Measurements from ENCODE around the gene RGS9.

RGS9 gene

DNA sequence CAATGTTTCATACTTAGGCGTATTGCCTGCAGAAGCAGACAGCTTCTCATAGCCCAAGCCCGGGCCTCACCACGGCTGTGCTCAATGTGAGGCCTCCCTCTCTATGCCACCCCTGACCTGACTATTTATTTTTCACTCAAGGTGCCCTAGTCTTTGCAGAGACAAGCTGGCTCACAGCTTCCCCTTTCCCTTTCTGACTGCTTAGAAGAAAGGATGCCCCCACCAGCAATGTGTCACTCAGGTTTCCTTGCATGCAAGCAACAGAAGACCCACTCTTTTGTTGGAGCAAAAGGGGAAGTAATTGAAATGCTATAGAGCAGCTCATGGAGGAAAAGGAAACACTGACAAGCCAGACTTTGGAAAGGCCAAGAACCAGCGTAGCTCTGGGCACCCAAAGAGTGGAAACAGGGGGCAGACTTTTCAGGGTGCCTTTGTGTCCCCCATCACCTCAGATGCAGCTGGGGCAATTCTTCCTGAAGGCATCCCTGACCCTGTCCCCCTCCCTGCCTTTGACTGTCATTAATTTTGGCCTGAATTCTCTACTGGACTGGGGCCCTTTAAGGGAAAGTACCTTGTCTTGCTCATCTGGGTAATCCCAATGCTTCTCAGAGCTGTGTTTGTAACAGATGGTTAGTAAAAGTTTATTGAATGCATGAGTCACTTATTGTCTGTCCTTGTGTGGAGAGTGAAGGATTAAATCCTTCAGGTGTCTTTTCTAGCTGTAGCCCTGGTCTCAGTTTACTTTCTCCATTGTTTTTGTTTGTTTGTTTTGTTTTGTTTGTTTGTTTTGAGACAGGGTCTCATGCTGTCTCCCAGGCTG lies 17.8 kb downstream of the RGS9 start:
- DNase-seq (ENCODE audit: extremely low spot score, insufficient read length, low read depth) (peak; percentile 54), FAIRE-seq (peak; percentile 79)

DNA sequence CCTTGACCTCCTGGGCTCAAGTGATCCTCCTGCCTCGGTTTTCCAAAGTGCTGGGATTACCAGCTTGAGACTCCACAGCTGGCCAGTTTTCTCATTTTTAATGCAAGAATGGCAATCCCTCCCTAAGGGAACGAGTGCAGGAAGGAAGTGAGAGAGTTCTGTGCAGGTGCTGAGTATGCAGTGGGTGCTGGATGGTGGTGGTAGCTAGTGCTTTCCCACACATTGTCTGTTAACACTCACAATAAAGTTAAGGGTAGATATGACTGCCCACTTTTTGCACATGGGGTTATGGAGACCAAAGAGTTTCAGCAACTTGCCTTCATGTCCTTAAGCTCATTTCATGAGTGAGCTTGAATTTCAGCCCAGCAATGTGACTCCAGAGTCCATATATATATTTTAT lies 18.5 kb downstream of the RGS9 start:
- DNase-seq (ENCODE audit: extremely low spot score, insufficient read length, low read depth) (no peak), FAIRE-seq (no peak)

DNA sequence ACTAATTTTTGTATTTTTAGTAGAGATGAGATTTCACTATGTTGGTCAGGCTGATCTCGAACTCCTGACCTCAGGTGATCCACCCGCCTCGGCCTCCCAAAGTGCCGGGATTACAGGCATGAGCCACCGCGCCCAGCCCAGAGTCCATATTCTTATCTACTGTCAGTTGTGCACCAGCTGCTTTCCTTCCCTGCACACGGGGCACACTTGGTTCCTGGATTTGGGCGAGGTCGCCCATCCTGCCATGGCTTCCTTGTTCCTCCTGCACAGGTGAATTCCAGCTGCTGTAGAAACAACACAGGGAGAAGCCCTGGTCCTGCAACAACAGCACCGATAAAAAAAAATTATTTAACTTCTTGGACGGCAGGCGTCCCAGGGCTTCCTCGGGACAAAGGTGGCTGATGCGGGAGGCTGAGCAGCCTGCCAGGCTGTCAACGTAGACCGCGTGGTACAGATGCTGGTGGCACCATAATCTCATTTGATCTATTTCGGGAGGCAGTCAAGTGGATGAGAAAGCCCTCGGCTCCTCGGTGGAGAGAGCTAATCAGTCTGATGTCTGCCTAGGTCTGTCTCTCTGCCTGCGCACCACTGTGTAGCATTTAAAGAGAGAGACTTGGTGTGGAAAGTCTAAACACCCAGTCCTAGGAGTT lies 19.1 kb downstream of the RGS9 start:
- DNase-seq (ENCODE audit: extremely low spot score, insufficient read length, low read depth) (no peak), FAIRE-seq (no peak)

DNA sequence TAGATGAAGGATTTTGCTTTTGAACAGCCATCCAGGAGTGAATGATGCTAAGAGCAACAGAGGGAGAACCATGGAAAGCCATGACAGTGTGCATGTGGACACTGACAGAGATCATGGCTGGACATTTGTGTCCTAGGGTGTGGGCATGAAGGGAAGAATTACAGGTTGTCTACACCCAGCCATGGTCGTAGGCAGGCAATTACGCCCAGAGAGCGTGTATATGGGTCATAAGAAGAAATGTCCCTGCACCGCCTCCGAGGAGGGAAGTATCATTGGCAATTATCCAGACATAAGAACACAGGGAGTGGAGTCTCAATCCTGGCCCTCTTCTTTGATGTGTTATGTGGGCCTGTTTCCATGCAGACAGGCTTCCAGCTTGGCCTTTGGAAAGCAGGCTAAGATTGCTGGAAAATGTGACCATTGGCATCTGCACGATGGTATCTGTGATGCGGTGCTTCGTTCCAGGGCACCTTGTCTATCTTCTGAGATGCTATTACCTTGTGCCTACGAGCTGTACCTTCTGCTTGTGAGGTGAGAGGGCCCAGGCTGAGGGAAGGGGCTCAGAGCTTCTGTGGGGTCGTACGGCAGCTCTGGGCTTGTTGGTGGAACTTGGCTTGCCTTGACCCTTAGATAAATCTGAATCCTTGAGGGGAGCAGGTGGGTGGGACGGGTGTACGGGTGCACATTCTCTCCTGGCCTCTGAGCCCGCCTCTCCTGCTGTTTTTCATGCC lies 19.8 kb downstream of the RGS9 start:
- DNase-seq (ENCODE audit: extremely low spot score, insufficient read length, low read depth) (no peak), FAIRE-seq (no peak)

DNA sequence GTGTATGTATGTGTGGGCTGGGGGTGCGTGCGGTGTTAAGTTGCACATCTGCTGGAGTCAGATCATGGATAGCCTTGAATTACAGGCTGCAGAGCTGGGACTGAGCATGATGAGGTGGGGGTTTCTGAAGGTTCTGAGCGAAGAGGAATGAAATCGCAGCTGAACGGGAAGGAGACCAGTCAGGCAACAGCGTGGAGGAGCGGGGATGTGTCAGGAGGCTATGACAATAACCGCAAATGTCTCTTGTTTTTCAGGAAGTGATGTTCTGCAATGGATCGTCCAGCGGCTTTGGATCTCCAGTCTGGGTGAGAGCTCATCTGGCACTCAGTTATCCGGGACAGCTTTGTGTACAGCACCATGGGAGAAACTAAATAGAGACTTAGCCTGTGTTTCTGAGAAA lies 20.9 kb downstream of the RGS9 start:
- FAIRE-seq = no peak
- DNase-seq (ENCODE audit: extremely low spot score, insufficient read length, low read depth) = no peak

DNA sequence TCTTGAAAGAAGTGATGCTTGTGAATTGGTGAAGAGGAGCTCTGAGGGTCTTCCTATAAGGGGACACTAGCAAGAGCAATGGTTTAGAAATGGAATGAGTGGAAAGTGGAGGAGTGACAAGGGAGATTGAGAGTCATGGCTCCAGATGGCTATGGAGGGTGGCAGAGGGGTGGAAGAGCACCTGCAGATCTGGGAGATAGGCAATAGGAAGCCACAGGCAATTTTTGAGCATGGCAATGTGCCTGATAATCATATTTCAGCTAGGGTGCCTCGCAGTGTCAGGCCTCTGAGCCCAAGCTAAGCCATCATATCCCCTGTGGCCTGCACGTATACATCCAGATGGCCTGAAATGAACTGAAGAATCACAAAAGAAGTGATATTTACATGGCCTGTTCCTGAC lies 21.5 kb downstream of the RGS9 start:
- FAIRE-seq (no peak), DNase-seq (ENCODE audit: extremely low spot score, insufficient read length, low read depth) (no peak)

DNA sequence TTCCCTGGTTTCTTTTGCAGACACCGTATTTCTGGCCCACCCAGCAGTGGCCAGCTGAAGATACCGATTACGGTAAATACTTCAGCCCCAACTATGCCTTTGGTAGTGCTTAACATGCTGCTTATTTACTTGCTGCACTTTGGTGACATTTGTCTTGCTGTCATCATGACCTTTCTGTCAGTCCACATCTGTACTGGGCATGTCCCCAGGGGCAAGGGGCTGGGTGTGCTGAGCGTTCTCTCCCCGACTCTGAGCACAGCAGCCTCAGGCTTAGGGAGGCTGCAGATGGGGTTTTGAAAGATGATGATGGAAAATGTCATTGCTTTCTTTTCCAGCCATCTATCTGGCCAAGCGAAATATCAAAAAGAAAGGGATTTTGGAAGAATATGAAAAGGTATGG lies 23.3 kb downstream of the RGS9 start:
- DNase-seq (ENCODE audit: extremely low spot score, insufficient read length, low read depth) (no peak), FAIRE-seq (no peak)

DNA sequence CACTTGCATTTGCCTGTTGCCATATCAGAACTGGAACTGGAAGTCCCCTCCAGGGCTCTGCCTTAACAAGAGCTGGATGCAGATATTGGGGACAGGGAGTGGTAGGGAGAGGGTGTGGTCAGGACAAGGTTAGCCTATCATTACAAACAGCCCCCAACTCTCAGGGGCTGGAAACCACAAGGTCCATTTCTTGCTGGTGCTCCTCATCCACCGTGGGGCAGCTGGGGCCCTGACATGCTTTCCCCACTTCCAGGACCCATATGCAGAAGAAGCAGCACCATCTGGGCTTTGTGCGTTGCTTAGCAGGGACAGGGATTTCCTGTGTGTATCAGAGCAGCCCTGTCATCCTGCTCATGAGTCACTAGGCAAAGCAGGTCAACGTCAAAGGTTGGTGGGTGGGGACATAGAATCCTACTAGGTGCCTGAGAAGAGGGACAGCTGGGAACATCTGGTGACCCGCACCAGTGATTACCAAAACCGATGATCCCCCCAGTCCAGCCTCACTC lies 26.9 kb downstream of the RGS9 start:
- FAIRE-seq = peak; percentile 92

DNA sequence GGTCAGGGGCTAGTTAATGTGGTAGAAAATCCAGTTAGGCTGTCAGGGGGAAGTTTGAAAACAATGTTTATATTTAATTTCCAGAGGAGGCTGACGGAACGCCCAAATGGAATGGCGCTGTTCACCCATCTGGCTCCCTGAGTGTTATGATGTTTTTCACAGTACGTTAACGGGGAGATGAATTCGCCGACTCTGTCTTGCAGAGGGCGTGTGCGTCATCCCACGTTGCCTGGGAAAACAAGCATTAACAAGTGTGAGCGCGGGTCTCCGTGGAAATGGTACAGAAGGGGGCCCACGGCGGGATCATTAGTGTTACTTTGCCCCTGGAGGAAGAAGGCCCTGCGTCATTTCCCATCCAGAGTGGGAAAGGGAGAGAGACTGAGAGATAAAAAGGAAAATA lies 29.6 kb downstream of the RGS9 start:
- DNase-seq (ENCODE audit: extremely low spot score, insufficient read length, low read depth) (no peak), FAIRE-seq (no peak)

More for the DNA sequence above, 26.9 kb downstream of the RGS9 start:
- no peak for DNase-seq (ENCODE audit: extremely low spot score, insufficient read length, low read depth)

DNA sequence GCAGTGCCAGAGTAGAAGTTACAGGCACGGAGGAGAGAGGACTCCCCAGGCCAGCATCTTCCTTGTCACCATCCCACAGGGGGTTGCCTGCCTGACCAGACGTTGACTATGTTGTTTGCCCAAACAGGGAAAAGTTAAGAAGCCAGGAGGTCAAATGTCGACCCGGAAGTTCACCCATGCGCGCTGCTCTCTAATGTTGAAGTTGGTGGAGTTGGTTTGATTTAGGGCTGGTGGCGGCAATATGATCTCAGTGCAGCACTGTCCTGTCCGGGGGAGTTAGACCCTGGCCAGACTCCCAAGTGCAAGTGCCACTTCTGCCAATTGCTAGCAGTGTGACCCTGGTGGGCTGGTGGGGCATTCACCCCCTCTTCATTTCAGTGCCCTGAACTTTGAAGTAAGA lies 30.4 kb downstream of the RGS9 start:
- DNase-seq (ENCODE audit: extremely low spot score, insufficient read length, low read depth) = no peak
- FAIRE-seq = no peak

DNA sequence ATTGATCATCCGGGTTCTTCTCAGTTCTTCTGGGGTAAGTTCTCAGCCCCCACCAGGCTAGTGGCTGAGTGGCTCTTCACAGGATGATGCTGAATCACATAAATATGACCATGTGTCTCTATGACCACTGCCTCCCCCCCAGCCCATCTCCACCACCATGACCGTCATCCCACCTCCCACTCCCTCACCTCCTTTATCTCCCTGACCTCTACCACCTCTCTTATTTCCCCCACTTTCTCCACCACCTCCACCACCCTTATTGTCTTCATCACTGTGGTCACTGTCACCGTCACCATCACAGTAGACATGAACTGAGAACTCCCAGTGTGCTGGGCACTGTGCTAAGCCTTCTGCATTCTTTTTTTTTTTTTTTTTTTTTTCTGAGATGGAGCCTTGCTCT lies 32.5 kb downstream of the RGS9 start:
- FAIRE-seq (no peak), DNase-seq (ENCODE audit: extremely low spot score, insufficient read length, low read depth) (no peak)

DNA sequence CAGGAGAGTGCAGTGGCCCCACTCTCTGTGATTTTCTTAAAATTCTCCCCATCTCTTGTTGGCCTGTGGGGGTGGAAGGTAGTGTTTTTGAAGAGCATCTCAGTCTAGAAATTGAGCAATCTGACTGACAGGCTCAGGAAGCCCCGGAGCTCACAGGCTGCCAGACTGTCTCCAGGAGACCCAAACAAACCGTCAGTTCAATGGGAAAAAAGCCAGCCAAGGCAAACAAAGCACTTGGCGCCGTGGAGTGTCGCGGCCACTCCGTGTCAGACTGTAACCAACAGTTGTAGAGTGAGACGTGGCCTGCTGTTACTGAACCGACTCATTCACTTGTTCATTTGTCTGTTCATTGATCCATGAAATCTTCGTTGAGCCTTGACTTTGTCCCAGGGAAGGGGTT lies 33.7 kb downstream of the RGS9 start:
- DNase-seq (ENCODE audit: extremely low spot score, insufficient read length, low read depth) = no peak
- no peak for FAIRE-seq

DNA sequence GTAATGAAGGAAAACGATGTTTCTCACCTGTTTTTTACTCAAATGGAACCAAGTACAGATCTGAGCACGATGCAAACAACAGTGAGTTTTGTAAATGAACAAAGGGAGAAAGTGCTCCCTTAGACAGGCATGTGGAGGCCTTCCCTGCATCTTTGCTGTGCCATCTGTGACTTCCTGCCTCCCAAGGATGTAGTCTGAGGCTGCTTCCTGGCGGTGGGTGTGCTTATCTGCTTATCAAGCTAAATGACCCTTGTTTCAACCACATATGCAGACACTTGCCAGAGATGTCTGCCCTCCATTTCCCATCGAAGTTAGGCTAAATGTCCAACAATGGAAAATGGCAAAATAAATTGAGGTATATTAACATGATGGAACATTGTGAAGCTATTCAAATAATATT lies 34.6 kb downstream of the RGS9 start:
- DNase-seq (ENCODE audit: extremely low spot score, insufficient read length, low read depth) (no peak), FAIRE-seq (no peak)

DNA sequence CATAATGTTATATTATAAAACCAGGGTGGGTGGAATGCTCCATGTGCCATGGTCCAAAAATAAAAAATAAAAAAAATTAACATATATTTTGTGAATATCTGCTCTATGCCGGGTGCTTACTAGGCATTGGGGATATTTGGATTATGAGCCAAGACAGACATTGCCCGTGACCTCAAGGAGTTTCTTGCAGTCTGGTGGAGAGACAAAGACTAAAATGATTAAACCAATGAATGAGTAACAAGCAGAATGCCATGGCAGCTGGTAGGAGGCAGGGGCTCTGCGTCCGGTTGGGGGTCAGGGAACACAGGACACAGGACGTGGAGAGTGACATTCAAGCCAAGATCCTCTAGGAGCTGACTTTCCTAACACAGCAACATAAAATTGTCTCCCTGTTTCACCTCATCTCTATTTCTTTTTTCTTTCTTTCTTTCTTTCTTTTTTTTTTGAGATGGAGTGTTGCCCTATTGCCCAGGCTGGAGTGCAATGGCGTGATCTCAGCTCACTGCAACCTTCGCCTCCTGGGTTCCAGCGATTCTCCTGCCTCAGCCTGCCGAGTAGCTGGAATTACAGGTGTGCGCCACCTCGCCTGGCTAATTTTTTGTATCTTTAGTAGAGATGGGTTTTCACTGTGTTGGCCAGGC lies 35.4 kb downstream of the RGS9 start:
- no peak for FAIRE-seq

DNA sequence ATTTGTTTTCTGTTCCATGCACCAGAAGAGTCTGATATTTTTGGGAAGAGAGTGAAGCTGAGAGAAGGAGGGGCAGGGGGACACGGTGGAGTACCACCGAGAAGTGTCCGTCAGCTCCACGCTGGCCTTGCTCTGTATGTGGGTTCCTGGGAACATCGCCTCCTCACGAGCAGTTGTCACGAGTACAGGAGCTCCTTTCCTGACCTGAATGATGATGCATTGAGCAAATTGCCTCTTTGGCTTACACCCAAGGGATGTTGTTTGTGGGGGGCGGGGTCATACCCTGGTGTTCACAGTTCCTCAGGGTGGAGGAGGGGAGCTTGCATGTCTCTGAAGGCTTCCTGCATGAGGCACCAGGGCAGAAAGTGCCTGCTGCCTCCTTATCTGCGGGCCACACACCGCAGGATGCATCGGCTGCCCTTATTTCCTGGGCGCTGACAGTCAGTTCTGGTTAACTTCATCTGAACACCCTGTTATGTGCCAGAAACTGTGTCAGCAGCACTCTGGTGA lies 36.2 kb downstream of the RGS9 start:
- FAIRE-seq (no peak), DNase-seq (ENCODE audit: extremely low spot score, insufficient read length, low read depth) (no peak)

More for the DNA sequence above, 35.4 kb downstream of the RGS9 start:
- DNase-seq (ENCODE audit: extremely low spot score, insufficient read length, low read depth) = no peak

DNA sequence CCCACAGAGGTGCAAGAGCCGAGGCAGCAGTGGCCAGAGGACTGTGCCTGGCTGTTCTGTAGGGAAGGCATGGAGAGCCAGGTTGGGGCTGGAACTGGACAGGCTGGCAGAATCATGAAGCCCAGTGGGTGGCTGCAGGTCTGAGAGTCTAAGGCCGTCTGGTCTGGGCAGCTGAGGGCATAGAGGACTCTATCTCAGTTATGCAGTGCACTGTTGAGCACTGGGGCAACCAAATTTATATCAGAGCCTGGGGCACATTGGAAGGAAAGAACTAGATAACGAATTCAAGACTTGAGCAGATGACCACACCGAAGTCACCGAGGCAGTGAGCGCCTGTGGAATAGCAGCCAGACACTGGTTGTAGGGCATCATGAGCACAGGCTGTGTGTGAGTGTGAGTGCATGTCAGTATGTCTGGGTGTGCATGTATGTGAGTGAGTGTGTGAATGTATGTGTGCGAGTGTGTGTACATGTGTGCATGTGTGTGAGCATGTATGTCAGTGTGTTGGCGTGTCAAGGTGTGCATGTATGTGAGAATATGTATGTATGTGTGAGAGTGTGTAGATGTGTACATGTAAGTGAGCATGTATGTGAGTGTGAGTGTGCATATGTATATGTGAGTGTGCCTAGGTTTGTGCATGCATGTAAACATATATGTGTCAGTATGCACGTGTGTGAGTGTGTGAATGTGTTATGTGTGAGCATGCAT lies 37.0 kb downstream of the RGS9 start:
- DNase-seq (ENCODE audit: extremely low spot score, insufficient read length, low read depth) (no peak), FAIRE-seq (no peak)

DNA sequence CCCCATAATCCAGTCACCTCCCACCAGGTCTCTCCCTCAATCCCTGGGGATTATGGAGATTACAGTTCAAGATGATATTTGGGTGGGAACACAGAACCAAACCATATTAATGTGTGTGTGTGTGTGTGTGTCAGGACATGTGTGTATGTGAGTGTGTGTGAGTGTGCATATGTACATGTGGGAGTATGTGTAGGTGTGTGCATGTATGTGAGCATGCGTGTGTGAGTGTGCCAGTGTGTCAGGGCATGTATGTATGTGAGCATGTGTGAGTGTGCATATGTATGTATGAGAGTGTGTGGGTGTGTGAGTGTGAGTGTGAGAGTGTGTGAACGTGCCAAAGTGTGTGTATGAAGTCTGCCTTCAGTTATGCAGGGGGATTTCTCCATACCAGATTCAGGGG lies 37.8 kb downstream of the RGS9 start:
- DNase-seq (ENCODE audit: extremely low spot score, insufficient read length, low read depth) (no peak), FAIRE-seq (no peak)

DNA sequence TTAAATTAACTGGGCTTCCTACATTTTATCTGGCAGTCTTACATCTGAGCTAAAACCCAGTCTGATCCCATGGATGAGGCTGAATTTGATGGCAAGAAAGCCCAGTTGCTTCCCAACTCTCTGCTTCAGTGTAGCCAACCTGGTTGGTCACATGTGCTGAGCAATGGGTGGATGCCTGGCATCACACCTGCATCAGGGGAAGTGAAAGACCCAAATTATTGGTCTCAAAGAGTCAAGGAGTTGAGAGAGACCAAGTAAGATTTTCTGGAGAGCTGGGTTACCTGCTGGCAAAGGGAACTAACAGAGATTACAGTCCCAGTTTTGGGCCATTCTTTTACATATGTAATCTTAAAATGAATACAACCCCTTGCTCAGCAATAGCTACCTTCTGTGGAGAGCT lies 38.8 kb downstream of the RGS9 start:
- DNase-seq (ENCODE audit: extremely low spot score, insufficient read length, low read depth) = no peak
- FAIRE-seq = no peak

DNA sequence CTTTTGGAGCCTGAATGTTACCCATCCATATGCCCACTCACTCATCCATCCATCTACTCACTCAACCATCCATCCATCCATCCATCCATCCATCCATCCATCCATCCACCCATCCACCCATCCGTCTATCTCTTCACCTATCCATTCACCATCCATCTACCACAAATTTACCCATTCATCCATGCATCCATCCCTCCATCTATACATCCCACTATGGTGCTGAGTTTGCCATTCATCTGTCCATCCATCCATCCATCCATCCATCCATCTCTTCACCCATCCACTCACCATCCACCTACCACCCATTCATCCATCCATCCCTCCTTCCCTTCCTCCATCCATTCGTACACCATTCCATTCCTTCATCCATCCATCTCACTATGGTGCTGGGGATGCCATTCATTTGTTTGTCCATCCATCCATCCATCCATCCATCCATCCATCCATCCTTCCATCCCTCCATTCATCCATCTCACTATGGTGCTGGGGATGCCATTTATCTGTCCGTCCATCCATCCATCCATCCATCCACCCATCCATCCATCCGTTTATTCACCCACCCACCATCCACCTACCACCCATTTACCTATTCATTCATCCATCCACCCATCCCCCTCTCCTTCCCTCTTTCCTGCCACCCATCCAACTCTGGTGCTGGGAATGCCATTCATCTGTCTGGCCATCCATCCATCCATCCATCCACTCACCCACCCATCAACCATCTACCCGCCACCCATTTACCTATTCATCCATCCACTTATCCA lies 39.7 kb downstream of the RGS9 start:
- DNase-seq (ENCODE audit: extremely low spot score, insufficient read length, low read depth) = no peak
- FAIRE-seq = no peak

Measured in GM18507 (cell line).